IPS DF 19.7 (cell line): ENCODE results near the gene ACTN2.

Source experiments
- DNase-seq: peaks from one replicate; pipeline ENCODE4 v3.0.0-alpha.2; 2013; ENCODE audit warnings: low read depth, low spot score

Gene ACTN2

GRCh38 chr1:236741753-236742152, 55.5 kb downstream of the ACTN2 start:
- no peak for DNase-seq

GRCh38 chr1:236742421-236743160, 56.3 kb downstream of the ACTN2 start:
- no peak for DNase-seq

DNA sequence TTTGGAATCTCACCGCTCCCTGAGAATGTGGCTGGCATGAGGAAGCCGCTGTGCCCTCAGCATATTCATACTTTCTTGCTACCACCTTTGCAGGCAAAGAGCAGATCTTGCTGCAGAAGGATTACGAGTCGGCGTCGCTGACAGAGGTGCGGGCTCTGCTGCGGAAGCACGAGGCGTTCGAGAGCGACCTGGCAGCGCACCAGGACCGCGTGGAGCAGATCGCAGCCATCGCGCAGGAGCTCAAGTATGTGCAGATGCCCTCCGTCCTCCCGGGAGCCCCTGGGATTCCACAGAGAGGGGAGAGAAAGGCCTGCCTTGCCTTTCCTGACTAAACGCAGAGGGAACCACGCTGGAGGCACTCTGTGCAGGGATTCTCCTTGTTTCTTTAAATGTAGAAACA, 58.2 kb downstream of the ACTN2 start:
- no peak for DNase-seq

DNA sequence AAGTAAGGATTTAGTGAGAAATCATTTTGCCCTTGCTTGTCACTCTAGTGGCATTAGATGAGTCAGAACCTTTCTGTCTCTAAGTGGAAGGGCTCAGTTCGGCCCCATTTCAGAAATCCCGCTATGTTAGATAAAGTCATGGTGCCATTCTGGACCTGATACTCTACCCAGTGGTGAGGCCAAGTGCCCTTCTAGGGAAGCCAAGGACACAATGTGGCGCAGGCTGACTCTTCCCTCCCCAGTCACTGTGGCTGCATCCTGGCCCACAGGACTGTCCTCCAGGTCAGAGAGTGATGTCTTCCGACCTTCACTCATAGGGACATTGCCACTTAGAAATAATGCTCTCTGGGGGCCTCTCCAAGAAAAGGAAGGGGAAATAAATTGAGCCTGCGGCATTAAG, 60.5 kb downstream of the ACTN2 start:
- DNase-seq: no peak

DNA sequence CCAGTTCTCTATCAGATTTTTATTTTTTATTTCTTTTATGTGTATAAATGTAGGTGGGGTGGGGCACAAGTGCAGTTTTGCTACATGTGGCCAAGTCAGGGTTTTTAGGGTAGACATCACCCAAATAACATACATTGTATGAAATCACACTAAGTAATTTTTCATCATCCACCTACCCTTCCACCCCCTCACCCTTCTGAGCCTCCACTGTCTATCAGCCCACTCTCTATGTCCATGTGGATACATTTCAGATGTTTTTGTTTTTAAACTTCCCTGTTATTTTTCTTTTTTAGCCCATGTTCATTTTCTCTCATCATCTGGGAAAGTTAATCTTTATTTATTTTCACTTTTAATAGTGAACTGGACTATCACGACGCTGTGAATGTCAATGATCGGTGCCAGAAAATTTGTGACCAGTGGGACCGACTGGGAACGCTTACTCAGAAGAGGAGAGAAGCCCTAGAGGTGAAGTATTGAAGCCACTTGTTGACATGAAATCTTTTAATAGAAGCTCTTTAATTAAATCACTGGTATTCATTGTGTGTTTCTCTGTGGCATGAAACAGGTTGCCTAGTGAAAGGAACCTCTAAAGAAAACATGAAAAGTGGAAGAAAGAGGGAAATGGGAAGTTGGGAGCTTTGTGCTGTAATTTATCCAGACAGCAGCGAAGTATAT, 61.1 kb downstream of the ACTN2 start:
- no peak for DNase-seq

DNA sequence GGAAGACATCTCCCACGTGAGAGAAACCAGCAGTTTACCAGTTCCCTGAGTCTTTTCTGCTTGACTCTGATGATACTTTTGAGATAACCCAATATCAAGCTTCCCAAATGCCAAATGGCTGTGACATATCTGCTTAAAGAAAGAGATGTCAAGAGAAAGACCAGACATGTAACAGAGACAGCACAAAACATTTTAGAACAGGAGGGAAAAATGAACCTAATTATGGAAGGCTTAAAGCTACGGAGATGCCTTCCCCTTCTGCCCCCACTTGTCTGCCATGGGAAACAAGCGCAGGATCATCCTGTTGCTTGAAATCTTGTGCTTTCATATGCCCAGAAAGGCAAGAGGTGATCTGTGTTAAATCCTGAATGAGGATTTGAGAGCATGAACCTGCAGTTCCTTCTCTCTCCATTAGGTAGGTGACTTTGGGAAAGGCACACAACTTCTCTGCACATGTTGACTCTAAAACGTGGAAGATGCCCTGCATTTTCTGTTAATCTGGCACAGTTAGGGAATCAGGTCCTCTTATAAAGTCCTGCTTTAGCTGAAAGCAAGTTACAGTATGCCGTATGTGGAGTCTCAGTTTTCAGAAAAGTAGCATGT, 62.1 kb downstream of the ACTN2 start:
- DNase-seq: no peak

DNA sequence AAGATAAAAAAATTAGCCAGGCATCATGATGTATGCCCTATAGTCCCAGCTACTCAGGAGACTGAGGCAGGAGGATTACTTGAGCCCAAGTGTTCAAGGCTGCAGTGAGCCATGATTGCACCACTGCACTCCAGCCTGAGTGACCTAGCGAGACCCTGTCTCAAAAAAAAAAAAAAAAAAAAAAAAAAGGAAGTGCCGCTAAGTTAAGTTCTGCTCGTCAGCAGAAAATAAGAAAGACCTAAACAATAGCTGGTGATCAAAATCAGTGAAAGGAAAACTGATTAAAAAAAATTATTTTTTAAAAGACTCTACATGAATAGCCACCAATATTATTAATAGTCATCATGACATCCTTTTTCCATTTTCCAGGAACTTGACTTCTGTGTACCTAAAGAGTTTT, 64.6 kb downstream of the ACTN2 start:
- no peak for DNase-seq

GRCh38 chr1:236751385-236751784, 65.1 kb downstream of the ACTN2 start:
- DNase-seq: no peak

DNA sequence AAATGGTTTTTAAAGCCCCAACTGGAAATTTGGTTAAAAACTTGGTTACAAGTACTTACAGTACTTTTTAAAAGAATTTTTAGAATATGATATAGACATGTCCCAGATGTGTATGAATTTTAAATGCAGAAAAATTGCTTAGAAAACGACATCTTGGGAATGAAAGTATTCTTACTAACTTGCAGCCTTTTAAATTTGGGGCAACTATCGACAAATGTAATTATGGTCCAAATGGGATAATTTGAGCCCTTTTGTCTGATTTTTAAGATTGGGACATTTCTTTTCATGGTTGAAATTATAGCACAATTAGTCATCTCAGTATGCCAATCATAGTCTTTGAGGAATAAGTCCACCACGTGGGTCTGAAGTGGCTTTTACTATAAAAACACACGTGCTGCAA, 65.6 kb downstream of the ACTN2 start:
- no peak for DNase-seq

GRCh38 chr1:236753516-236753915, 67.2 kb downstream of the ACTN2 start:
- peak; percentile 48 for DNase-seq

DNA sequence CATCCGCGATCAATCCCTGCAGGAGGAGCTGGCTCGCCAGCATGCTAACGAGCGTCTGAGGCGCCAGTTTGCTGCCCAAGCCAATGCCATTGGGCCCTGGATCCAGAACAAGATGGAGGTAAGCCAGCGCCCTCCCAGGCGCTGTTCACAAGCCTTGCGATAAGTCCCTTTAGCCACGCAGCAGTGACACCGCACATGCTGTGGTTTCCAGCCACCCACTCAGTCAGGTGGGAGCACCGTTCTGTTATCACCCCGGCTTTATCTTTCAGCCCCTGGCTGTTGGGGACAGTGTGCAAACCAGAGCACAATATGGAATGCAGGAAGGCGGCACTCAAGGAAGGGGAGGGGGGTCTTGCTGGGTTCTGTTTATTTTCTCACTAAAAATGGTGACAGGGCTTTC, 67.7 kb downstream of the ACTN2 start:
- no peak for DNase-seq

GRCh38 chr1:236754525-236755210, 68.4 kb downstream of the ACTN2 start:
- DNase-seq: no peak

DNA sequence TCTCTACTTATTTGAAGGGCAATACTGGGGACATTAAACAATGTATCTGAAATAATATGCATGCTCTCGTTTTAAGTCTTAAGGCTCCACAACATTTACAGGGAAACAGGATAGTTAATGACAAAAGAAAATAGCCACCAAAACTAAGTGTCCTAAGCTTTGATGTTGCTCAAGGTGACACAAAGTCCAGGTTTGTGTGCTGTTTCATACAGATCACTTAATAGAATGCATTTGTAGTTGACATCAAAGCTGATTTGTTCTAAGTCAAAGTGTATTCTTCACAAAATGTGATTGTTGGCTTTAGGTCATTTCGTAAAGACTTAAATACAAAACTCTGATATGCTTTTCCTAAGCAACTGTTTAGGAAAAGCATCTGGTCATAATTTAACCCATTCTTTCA, 71.3 kb downstream of the ACTN2 start:
- DNase-seq: no peak

DNA sequence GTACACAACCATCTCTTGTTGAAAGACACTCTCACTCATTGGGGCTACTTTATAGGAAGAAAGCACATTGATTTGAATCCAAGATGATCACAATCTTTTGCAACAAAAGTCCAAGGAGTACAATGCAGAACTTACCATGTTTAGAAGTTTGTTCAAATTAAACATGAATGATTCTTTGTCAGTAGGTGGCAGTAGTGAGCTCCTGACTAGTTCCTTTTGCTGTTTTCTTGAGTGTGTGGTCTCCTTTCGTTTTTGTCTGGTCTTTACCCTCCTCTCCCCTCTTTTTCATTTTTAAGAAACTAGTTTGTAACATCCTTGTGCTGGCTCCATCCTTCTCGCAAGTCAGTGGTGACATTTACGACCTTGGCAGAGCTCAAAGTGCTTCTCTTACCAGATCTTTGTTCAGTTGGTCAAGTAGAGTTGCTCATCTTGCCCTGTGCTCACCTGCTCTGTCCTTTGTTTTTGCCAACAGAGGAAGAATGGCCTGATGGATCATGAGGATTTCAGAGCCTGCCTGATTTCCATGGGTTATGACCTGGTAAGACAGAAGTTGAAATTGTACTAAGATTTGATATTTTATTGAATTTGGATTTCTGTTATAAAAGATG, 73.1 kb downstream of the ACTN2 start:
- no peak for DNase-seq

GRCh38 chr1:236760480-236760879, 74.2 kb downstream of the ACTN2 start:
- DNase-seq: no peak

DNA sequence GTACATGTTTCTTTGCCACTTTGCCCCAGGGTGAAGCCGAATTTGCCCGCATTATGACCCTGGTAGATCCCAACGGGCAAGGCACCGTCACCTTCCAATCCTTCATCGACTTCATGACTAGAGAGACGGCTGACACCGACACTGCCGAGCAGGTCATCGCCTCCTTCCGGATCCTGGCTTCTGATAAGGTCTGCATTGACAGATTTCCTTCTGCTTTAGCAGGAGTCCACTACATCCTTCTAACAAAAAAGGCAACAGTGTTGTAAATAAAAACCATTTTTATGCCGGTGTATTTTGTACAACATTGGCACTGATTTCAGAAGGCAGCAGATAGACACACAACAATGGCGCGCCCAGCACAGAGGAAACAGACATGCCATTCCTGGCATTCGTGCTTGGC, 74.7 kb downstream of the ACTN2 start:
- DNase-seq: no peak

DNA sequence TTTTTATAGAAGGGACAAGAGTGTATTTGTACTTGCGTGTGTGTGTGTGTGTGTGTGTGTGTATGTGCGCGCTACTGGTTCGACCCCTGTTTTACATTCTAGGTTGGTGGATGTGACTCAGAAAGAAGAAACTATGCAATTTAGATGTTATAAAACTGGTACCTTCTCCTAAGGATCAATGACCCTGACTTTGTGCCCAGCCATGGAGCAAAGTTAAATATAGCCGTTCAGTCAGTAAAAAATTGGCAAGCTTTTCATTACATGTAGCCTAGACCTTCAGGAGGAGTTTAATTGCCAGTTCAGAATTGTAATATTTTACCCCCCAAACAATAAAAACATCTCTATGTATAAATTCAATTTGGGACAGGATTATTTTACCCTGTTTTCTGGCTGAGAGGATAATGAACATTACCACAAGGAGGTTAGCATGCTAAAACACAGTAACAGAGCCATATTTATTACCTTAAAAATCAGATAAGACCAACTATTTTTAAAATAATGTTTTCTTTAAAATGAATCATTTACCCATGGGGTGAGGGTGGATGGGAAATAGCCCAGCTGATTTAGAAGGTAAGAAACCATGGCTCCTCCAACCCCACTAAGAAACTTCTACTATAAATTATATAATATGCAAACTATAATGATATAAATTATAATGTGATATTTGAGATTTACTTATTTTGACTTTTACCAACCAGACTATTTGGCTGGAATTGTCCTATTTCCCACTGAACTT, 75.3 kb downstream of the ACTN2 start:
- DNase-seq: no peak

- DNase-seq: no peak
These were observed 76.1 kb downstream of the ACTN2 start for GRCh38 chr1:236762410-236762809.

DNA sequence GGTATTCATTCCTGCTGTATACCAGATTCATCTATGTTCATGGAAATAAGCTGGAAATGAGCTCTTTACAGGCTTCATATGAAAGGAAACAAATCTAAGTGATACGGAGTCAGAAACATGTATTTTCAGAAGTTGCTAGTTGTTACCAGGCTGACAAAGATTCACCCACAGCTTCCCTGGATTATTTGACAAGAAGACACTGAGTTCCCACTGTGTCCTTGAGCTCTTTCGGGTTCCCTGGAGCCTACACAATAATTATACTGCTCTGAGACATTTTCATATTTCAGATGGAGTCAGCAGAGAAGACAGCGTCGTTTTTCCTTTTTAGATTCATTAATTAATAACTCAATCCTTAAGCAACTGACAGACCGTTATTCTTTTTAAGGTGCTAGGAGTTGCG, 79.5 kb downstream of the ACTN2 start:
- no peak for DNase-seq

GRCh38 chr1:236766506-236766905, 80.2 kb downstream of the ACTN2 start:
- DNase-seq: no peak

DNA sequence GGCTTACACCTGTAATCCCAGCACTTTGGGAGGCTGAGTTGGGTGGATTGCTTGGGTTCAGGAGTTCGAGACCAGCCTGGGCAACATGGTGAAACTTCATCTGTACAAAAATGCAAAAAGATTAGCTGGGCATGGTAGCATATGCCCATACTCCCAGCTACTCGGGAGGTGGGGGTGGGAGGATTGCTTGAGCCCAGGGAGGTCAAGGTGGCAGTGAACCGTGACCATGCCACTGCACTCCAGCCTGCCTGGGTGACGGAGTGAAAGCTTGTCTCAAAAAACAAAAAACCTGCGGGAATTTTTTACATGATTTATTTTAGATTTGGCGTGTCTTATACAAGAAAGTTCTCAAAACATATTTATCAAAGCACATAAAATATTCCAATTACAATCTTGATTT, 81.0 kb downstream of the ACTN2 start:
- no peak for DNase-seq
